Right hindlimb (tissue), 1 donor: ENCODE measurements around the gene LIPC.

Experiments
- DNase-seq: peaks from one replicate; pipeline ENCODE4 v3.0.0-alpha.2; 2018

Gene LIPC

DNA sequence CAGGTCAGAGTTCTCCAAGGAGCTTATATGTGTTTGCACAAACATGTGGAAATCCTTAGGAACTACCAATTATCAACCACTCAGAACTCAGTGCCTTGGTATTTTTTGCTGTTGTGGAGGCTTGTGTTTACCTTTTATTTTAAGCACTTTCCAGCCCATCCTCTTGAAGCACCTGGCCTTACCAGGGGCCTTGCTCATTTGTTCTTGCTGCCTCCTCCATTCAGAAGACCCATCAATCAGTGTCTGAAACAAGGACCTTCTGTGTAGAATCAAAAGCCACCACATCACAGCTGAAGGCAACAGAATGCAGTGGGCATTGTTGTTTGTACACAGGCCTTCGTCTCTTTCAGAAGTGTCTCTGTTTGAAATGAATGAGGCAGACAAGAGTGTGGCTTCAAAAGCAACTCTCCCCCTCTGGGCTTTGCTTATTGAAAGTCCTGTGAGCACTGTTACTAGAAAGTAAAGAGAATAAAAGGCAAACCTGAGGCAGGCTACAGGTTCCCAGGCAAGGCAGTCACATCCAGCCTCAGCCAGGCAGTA is 24.5 kb upstream of the LIPC start:
- no peak for DNase-seq

DNA sequence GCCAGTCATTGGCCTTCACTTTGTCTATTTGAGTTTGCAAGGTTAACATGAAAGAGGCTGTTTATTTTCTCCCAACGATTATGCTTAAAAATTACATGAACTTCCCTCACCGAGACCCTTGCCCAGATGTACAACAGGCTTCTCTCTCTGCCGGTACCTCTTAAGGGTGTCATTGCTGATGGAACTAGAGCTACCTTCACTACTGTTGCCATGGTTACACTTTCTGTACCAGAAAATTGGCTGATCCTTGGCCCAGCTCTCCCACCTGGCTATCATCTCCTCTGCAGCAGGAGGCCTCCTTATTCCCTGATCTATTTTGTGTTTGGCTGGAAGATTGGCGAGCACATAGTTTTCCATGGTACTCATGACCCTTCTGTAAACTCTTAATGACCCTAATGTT is 24.0 kb upstream of the LIPC start:
- DNase-seq = no peak

DNA sequence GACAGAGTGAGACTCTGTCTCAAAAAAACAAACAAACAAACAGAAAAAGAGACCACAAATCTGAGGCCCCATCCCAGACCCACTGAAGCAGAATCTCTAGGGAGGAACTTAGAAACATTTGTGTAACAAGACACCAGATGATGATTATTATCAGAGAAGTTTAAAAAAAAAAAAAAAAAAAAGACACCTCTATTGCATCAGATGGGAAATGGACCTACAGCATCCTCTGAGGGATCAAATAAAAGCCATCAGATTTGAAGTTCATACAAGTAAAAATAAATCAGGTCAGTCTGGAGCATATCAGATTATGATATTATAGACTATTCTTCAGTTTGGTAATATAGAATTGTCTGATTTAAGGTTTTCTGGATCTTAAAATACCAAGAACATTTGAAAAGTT is 21.9 kb upstream of the LIPC start:
- no peak for DNase-seq

DNA sequence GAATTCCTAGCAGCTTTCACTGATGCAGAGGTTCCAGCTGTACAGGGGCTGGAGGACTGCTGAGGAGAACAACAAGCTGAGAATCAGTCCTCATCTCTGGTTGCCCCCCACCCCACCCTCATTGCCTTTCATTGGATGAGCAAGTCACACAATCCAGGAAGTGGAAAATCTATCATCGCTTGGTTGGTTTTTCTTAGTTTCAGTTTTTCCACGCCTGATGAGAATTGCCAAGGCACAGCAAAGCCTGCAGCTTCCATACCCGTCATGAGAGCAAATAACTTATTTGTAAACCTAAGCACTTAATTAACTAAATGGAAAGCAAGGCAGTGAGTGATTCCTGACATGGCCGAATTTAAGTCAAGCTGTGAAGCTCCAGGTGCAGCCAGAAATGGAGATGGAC is 21.4 kb upstream of the LIPC start:
- peak; percentile 42 for DNase-seq

DNA sequence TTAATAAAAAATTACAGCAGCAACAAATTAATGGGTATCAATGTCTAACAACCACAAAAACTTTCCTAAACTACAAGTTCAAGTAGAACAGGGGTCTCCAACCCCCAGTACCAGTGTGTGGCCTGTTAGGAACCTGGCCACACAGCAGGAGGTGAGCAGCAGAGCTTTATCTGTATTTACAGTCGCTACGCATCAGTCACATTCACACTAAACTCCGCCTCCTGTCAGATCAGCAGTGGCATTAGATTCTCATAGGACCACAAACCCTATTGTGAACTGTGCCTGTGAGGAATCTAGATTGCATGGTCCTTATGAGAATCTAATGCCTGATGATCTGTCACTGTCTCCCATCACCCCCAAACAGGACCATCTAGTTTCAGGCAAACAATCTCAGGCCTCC is 18.5 kb upstream of the LIPC start:
- DNase-seq = no peak

DNA sequence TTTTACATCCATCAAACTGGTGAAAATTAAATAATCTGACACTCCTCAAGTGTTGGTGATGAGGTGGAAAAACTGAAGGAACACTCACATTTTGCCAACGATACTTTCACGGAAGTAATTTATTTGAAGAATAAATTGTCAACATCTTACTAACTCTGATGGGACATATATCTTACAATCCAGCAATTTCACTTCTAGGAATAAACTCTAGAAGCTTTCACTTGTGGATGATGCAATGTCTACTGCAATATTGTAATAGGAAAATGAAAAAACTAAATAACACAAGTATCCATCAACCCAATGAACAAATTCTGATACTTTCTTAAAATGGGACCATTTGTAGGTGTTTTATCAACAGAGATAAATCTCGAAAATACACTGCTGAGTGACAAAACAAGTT is 16.2 kb upstream of the LIPC start:
- DNase-seq = no peak

DNA sequence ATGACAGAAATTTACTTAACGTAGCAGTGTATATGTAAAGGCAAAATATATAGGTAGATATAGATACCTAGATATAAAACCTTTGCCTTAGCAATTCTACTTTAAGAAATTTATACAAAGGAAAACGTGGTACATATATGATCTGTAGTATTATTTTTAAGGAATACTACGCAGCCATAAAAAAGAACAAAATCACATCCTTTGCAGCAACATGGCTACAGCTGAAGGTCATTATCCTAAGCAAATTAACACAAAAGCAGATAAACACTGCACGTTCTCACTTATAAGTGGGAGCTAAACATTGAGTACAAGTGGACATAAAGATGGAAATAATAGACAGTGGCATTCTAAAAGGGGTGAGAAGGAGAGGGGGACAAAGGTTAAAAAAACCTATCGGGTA is 14.8 kb upstream of the LIPC start:
- no peak for DNase-seq

DNA sequence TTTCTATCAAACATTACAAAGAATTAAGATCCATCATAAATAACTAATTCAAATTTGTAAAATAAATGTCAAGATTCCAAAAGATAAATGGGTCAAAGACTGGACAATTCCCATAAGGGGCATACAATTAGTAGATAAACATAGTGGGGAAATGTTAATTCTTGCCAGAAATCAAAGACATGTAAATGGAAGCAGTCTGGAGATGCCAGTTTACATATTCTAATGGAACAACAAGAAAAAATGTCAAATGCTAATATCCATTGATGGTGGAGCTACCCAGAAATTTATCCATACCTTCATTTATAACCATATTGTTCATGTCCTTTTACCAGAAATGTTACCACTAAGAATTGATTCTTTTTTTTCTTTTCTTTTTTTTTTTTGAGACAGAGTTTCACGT is 13.7 kb upstream of the LIPC start:
- no peak for DNase-seq

DNA sequence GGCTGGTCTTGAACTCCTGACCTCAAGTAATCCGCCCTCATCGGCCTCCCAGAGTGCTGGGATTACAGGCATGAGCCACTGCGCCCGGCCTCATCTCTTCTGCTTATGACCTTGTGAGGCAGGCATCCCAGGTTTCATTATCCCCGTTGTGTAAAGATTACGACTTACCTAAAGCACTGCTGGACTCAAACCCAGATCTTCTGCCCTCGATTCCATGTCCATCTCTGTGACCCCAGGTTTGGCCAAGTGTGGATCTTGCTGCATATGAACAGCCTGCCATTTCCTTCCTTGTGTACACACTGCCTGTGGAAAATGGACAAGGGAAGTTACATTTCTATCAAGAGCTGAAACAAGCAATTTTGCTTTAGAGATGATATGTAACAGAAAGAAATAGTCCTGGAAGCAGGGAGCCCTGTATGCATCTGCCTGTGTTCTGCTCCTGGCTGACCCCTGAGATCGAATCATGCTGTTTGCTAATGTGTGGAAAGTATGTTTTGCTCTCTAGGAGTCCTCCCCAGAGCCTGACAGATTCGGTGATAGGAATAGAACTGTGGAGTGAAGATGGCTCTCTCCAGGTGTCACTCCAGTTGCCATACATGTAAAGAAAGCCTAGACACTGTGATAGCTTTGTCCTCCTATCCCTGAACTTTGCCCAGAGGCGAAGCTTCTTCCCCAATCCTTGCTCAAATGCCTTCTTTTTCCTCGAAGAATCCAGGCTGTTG is 11.8 kb upstream of the LIPC start:
- no peak for DNase-seq

DNA sequence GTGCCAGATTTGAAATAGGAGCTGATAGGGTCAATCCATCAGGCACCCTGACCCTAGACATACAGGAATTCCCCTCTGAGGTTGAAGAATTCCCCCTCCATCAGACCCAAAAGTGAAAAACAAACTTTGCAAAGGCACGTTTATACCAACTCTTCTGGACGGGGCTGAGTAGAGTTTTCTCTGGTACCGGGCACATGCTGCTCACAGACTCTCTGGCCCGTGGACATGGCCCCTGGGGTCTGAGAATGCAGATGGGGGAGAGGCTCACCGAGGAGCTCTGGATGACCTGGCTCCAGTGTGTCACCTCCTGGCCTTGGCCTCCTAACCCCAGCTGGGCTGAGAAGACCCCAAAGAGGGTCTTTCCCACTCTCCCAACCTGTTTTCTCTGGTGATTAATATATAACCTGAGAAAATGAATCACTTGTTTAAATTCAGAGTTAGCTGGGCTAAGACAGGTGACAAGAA is 11.2 kb upstream of the LIPC start:
- no peak for DNase-seq

DNA sequence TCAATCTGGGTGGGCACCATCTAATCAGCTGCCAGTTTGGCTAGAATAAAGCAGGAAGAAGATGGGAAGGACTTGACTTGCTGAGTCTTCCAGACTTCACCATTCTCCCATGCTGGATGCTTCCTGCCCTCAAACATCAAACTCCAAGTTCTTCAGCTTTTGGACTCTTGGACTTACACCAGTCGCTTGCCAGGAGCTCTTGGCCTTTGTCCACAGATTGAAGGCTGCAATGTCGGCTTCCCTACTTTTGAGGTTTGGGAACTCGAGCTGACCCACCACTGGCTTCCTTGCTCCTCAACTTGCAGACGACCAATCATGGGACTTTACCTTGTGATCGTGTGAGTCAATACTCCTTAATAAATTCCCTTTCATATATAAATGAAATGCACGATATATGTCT is 8.6 kb upstream of the LIPC start:
- DNase-seq = no peak

DNA sequence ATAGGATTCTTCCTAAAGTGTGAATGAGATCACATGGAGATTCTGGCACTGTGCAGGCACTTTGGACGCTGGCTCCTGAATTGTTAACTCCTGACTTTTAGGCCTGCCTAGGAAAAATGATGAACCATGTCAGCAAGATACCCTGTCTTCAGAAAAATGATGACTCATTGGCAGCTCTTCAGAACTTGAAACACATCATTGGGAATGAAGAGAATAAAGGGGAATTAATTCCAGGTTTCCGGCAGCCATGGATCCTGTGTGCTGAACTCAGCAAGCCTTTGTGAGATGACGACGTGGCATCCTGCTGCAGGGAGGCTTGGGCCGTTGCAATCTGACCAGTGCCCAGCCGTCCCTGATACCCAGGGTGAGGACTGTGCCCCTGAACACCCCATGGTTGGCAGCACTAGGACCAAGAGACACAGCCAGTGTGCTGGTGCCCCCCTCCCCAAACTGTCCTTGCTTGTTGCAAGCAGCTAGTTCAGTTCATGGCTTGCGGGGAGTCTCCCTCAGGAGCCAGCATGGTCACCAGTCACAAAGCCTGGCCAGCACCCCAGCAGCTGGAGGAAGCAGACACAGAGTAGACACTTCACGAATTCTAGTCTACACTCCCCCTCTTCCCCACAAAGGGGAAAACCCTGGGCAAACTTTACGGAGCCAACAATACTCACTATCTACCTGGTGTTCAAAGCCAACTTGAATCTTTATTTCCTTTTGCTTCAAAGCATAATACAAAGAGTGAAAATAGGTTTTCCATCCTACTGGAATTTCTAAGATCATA is 7.8 kb upstream of the LIPC start:
- peak; percentile 43 for DNase-seq

DNA sequence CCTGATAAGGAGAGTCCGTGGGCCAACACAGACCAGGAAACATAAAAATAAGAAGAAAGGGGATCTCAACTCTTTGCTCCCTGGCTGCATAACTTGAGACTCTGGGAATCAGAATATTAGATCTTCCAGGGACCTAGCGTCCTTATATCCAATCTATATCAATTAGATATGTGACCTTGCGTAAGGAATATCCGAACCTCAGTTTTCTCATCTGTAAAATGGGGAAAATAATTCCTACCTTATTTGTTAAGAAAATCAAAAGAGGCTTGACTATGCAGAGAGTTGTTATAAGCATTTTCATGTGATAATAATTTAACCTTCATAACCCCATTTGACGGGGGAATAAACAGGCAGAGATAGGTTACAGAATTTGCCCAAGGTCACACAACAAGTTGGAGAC is 7.1 kb upstream of the LIPC start:
- no peak for DNase-seq

DNA sequence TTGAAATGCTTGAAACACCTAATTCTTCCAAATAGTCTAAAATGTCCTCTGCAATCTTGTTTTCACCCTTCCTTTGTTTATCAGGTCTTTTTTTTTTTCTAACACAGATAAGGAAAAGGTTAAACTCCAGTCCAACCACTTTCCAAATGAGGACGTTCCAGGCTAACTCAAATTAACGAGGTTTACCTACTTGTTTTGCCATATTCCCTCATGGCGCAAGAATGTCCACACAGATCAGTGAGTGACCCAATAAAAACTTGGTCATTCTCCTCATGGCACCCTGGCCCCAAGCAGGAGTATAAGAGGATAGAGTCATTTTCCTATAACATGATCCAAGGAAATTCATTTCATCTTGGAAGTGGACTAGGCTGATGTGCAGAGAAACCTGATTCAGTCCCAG is 6.6 kb upstream of the LIPC start:
- no peak for DNase-seq

DNA sequence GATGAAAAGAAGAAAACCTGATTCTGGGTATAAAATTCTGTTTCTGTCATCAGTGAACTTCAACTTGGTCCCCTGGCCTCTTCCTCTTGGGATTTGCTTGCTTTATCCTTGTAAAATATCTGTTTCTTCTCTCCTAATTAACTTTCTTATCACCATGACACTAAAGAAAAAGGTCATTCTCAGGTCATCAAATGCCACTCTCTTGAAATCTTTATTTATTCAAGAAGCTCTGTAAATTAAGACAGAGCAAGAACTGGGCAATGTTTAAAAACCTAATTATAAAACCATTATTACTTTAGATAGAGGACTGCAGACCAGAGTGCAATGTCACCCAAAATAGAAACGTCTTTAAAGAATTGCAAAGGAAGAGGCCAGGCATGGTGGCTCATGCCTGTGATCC is 6.0 kb upstream of the LIPC start:
- DNase-seq = no peak

DNA sequence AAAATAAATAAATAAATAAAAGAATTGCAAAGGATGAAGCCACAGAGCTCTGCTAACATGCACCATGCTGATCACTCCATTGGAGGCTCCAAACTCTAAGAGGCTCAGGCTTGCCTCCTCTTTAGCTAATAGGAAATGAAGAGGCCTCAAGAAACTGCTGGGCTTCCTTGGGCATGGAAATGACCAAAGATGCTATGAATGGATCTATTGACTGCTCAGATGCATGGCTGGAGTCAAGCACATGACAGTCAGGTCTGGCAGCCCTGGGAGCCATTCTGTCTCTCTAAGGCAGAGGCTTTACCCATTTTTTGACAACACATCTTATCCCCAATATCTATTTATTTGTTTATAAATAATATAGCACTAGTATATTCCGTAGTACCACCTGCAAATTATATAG is 5.3 kb upstream of the LIPC start:
- DNase-seq = no peak

DNA sequence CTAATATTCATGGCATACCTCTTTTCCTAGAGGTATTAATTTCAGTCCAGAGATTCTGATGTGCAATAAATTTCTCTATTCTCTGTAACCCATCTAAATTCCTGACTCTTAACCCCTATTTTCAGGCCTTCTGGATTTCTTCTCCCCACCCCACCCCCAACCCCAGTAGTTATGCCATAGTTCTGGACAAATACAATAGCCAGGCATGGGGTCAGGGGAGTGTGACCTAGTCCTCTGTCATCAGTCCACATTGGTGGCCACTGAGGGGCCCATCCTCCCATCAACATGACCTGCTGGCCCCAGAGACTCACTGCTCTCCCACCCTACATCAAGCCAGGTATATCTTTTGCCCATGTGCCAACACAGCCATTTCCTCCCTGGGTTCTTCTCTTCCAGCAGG is 3.8 kb upstream of the LIPC start:
- no peak for DNase-seq

DNA sequence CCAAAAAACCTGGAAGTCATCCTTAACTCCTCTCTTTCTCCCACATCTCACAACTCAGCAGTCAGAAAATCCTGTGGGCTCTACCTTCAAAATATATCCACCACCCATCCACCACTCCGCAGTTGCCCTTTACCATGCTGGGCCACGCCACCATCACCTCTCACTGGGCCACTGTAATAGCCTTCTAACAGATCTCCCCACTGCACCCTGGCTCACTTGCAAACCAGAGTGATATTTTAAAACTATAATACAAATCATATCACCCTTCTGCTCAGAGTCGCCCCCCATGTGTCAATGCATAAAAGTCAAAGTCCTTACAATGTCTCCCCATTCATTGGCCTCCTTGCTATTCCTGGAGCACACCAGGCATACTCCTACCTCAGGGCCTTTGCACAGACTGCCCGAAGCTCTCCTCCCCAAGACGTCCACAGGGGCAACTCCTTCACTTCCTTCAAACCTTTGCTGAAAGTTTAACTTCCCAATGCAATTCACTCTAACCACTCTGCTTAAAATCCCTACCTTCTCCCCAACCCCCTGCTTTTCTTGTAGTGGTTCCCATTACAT is 1.5 kb upstream of the LIPC start:
- no peak for DNase-seq

DNA sequence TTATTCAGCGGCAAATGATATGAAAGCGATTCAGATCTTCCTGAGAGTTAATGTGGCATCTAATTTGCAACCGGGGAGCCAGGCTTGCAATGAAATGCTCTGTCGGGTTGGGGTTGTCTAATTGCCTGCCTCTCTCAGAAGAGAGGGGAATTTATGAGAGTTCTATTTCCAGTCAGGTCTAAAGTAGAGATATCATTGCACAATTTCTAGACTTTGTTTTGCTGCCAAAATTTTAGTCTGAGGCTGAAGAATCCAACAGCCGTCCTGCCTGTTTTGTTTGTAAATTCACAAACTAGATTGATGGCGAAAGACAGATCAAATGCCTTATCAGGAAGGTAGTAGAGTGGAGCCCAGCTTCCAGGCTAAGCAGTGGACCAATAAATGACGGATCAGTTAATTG is 610 bp downstream of the LIPC start:
- no peak for DNase-seq

DNA sequence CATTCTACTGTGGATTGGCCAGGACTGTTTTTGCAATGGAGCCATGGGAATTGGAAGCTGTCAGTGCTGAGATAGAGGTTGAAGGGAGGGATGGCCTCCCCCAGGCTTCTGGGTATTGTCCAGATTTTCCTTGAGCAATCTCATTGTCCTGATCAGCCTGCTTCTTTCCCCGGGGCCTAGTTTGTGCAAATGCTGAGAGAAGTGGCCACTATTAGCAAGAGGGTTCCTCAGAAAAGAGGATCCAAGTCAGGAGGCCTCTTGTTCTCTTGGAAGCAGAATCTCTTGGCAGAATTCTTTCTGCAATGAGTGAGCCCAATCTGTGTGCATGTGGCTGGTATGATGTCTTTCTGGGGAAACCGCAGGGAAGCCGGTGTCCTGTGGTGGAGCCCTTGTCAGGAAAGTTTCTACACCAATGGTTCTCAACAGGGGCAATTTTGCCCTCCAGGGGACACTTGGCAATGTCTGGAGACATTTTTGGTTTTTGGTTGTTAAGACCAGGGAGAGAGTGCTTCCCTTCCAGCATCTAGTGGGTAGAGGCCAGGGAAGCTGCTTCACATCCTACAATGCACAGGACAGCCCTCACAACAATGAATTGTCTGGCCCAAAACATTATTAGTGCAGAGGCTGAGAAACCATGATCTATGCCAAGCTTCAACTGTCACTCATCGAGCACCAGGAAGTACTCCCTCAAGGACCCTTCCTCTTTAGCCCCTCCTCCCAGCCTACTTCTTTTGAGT is 2.0 kb downstream of the LIPC start:
- DNase-seq = no peak

DNA sequence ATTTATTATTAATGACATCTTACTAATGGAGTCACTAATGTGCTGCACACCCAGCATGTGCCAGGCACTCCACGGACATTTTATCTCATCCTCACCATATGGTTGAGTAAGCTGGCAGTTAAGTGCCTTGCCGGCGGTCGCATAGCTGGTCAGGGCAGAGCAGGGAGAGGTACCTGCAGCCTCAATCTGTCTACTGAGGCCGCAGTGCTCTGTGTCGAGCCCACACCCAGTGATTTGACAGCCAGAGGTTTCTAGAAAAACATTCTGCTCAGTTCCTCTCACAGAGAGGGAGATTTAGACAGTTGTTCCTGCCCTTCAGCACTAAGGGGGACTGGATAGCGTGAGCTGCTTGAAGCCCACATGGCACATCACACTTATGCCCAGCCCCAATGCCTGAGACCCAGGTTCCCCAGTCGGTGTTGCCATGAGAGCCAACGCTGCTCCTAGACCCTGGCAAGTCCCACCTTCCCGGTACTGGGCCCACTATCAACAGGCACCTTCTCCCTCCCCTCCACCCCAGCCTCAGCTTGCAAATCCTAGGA is 2.6 kb downstream of the LIPC start:
- no peak for DNase-seq

DNA sequence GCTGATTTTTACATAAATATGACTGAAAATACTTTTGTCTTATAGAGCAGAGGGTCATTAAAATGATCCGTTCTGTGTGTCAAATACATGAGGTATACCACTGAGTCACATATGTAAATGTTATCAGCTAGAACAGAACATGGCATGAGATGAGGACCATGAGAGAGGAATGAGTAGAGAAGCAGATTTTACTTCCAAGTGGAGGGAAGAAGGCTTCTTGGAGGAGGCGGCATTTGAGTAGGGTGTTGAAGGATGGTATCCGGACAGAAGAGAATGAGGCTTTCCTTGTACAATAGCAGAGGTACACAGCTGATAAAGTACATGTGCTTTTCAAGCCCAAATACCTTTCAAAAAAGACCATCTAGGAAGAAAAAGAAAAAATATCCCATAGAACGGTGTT is 4.8 kb downstream of the LIPC start:
- no peak for DNase-seq

DNA sequence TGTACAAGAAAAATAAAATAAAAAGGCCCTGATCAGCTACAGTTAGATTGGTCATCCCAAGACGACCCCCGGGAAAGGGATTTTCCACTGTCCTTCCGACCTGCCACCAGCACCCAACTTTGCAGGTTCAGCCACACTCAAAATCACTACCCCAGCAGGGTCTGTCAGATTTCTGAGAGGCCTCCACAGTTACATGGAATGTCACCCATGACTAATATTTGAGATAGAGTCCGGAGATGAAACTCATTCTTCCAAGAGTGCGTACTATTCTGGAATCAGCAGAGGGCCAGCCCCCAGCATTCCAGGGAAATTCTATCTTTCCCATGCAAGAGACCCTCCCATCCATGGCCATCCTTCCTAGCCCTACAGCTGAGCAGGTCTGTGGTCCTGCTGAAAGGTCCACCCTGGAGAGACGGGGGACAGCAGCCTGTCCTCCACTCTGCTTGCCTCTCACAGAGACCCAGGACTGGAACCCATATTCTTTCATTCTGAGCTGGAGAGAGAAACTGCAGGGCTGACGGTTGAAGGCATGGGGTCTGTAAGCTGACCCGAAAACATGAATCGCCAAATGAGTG is 5.8 kb downstream of the LIPC start:
- no peak for DNase-seq
